DND-41 (cell line): ENCODE measurements around the gene NKTR.
"Not testable (repeated sequence)": the region's sequence is repeated elsewhere in the genome, so short reads cannot be mapped to it uniquely, and the experiment has no call there.

Experiments used
- ATAC-seq: fragments of 200-7000 bp; cut with Tn5 transposase; 3 replicates; pipeline ENCODE4 v1.9.1; 2021; ENCODE audit warnings: low read depth; ENCODE audit not compliant: insufficient read depth
- DNase-seq: peaks from one replicate; pipeline ENCODE4 v3.0.0-alpha.2; 2020
- H2AFZ ChIP-seq: 2 replicates; pipeline ENCODE4 v1.6.0; 2012; ENCODE audit warnings: low read depth, low read length
- H3K27ac ChIP-seq: 2 replicates; pipeline ENCODE4 v1.5.1; 2012; ENCODE audit warnings: low read length, inconsistent platforms
- H3K27me3 ChIP-seq: fragments of 200-600 bp; sonication (generic); 2 replicates; pipeline ENCODE4 v1.6.0; 2012; ENCODE audit warnings: low read length, mild to moderate bottlenecking, inconsistent platforms; ENCODE audit not compliant: insufficient read depth, poor library complexity
- H3K36me3 ChIP-seq: 2 replicates; pipeline ENCODE4 v1.5.1; 2012; ENCODE audit warnings: low read length, inconsistent platforms; ENCODE audit not compliant: insufficient read depth
- H3K4me1 ChIP-seq: 2 replicates; pipeline ENCODE4 v1.5.1; 2012; ENCODE audit warnings: mild to moderate bottlenecking, low read length; ENCODE audit not compliant: insufficient read depth
- H3K4me2 ChIP-seq: 2 replicates; pipeline ENCODE4 v1.6.0; 2012; ENCODE audit warnings: mild to moderate bottlenecking, moderate library complexity, low read length, inconsistent platforms; ENCODE audit not compliant: insufficient read depth
- H3K4me3 ChIP-seq, 2 experiments: fragments of 200-600 bp in 1 of 2; shearing (Covaris generic) in 1 of 2; 2 replicates each; pipeline ENCODE4 v1.5.1; 2012 to 2016; ENCODE audit warnings: inconsistent platforms in 2 of 2, low read length in 2 of 2, mild to moderate bottlenecking in 2 of 2, low read depth in 1 of 2, moderate library complexity in 1 of 2
- H3K79me2 ChIP-seq: 2 replicates; pipeline ENCODE4 v1.6.0; 2012; ENCODE audit warnings: low read length, inconsistent platforms; ENCODE audit not compliant: insufficient read depth
- H3K9ac ChIP-seq: 2 replicates; pipeline ENCODE4 v1.6.0; 2012; ENCODE audit warnings: low read depth, mild to moderate bottlenecking, inconsistent platforms, low read length, moderate library complexity
- H3K9me3 ChIP-seq: 2 replicates; pipeline ENCODE4 v1.5.1; 2012; ENCODE audit warnings: low read length, moderate library complexity, mild to moderate bottlenecking, inconsistent platforms; ENCODE audit not compliant: insufficient read depth, severe bottlenecking
- H4K20me1 ChIP-seq: 2 replicates; pipeline ENCODE4 v1.6.0; 2012; ENCODE audit warnings: low read length; ENCODE audit not compliant: insufficient read depth
- EZH2 ChIP-seq: IDR thresholded peaks from 3 replicates; pipeline ENCODE4 v1.6.1; 2012; ENCODE audit warnings: borderline replicate concordance, low read depth, mild to moderate bottlenecking, moderate library complexity, low read length, inconsistent platforms; ENCODE audit not compliant: severe bottlenecking
- TF ChIP-seq, protein P1 (sequence below): IDR thresholded peaks from 2 replicates; pipeline ENCODE4 v1.5.1; 2012; ENCODE audit warnings: borderline replicate concordance, low read length, moderate library complexity, mild to moderate bottlenecking; ENCODE audit not compliant: poor library complexity, severe bottlenecking; ENCODE audit errors: extremely low read depth

NKTR gene

DNA sequence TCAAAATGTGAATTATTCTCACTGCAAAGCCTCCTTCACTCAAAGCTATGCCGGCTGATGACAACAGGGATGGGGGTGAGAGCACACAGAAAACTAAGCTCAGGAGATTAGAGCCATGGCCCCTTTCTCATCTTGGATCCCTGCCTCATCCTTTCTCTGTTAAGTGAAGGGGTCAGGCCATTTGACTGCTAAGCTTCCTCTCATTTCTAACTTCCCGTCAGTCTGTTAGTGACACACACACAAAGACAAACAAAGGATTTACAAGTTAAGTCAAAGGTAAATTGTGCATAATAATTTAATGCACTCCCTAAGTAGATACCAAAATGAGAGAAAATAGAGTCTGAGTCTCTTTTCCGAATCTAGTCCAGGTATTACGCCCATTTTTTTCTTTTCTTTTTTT lies 8.7 kb upstream of the NKTR start:
- peak overlapping the region; percentile 60 for H3K9ac ChIP-seq
- TF ChIP-seq, protein P1, sequence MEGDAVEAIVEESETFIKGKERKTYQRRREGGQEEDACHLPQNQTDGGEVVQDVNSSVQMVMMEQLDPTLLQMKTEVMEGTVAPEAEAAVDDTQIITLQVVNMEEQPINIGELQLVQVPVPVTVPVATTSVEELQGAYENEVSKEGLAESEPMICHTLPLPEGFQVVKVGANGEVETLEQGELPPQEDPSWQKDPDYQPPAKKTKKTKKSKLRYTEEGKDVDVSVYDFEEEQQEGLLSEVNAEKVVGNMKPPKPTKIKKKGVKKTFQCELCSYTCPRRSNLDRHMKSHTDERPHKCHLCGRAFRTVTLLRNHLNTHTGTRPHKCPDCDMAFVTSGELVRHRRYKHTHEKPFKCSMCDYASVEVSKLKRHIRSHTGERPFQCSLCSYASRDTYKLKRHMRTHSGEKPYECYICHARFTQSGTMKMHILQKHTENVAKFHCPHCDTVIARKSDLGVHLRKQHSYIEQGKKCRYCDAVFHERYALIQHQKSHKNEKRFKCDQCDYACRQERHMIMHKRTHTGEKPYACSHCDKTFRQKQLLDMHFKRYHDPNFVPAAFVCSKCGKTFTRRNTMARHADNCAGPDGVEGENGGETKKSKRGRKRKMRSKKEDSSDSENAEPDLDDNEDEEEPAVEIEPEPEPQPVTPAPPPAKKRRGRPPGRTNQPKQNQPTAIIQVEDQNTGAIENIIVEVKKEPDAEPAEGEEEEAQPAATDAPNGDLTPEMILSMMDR, result no peak
- TF ChIP-seq EZH2, result no peak
- no peaks in the 10 kb centered on the region for H3K9me3 ChIP-seq
- H3K27ac ChIP-seq, result peak overlapping the region; percentile 51
- peaks cover 42% of the 10 kb centered on the region for H3K79me2 ChIP-seq
- peaks cover 6% of the 10 kb centered on the region for H4K20me1 ChIP-seq
- ATAC-seq (no peak), DNase-seq (no peak)
- H2AFZ ChIP-seq, result no peak overlapping the region
- H3K4me1 ChIP-seq, result peaks cover 40% of the 10 kb centered on the region
- peak overlapping the region; percentile 82 for H3K4me2 ChIP-seq
- no peaks in the 10 kb centered on the region for H3K27me3 ChIP-seq
- peaks cover 47% of the 10 kb centered on the region for H3K36me3 ChIP-seq
- H3K4me3 ChIP-seq, result peak overlapping the region; percentile 30 to 62

DNA sequence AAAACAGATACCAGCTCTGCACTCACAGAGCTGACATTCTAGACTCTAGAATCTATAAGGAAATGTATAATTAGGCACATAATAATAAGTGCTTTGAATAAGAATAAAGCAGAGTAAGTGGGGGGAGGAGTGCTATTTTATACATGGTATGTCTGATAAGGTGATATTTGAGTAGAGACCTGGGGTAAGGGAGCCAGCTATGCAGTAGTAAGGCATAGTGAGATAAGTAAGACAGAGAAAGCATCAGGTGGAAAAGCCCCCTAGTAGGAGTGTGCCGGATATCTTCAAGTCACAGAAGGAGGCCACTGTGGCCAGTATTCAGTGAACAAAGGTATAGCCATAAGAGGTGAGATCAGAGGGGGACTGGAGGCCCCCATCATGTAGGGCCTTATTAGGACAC lies 6.9 kb upstream of the NKTR start:
- Histone ChIP-seq H3K36me3 (peaks cover 47% of the 10 kb centered on the region), H3K4me2 (peak overlapping the region; percentile 15; the same call in 1 of the 2 replicates), H3K79me2 (peaks cover 42% of the 10 kb centered on the region)

DNA sequence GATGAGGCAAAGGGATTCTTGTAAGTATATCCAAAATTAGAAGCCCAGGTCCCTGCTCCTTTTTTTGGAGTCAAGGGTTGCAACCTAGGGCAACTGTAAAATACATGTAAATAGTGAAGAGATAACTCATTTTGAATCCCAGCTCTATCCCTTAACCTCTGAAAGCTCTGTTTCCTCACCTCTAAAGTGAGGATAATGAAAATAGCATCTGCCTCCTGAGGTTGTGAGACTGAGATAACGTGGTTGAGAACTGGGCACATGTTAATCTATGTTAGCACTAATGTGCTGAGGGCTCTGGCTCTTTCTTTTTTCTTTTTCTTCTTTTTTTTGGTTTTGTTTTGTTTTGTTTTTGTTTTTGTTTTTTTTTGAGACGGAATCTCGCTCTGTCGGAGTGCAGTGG lies 4.8 kb upstream of the NKTR start:
- H3K4me3 ChIP-seq, result no peak overlapping the region
- H3K9me3 ChIP-seq, result no peaks in the 10 kb centered on the region
- ATAC-seq (no peak), DNase-seq (no peak)
- H4K20me1 ChIP-seq, result peaks cover 6% of the 10 kb centered on the region
- H3K36me3 ChIP-seq, result peaks cover 47% of the 10 kb centered on the region
- H3K4me2 ChIP-seq, result no peak overlapping the region
- H3K27me3 ChIP-seq, result no peaks in the 10 kb centered on the region
- no peak overlapping the region for H2AFZ ChIP-seq
- no peak overlapping the region for H3K27ac ChIP-seq
- no peak for TF ChIP-seq EZH2
- TF ChIP-seq, protein P1, result no peak
- H3K79me2 ChIP-seq, result peaks cover 46% of the 10 kb centered on the region
- no peak overlapping the region for H3K9ac ChIP-seq
- H3K4me1 ChIP-seq, result peaks cover 36% of the 10 kb centered on the region

More for the DNA sequence above, 6.9 kb upstream of the NKTR start:
- no peak overlapping the region for H3K4me3 ChIP-seq
- H3K9me3 ChIP-seq, result no peaks in the 10 kb centered on the region
- no peak overlapping the region for H3K9ac ChIP-seq
- DNase-seq, result no peak
- no peak overlapping the region for H3K27ac ChIP-seq
- peaks cover 6% of the 10 kb centered on the region for H4K20me1 ChIP-seq
- no peak overlapping the region for H2AFZ ChIP-seq
- no peak for ATAC-seq
- no peaks in the 10 kb centered on the region for H3K27me3 ChIP-seq
- no peak for TF ChIP-seq EZH2
- TF ChIP-seq, protein P1, result no peak
- H3K4me1 ChIP-seq, result peaks cover 40% of the 10 kb centered on the region

DNA sequence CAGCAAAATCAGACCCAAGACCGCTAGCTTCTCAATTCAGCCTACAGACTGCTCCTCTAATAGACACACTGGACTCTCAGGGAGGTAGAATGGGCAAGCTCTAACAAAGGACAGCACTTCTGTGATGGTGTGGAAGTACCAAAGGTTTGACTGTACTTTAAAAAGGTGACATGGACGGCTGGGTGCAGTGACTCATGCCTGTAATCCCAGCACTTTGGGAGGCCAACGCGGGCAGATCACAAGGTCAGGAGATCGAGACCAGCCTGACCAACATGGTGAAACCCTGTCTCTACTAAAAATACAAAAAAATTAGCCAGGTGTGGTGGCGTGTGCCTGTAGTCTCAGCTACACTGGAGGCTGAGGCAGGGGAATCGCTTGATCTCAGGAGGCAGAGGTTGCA lies 3.4 kb upstream of the NKTR start:
- not testable (repeated sequence) for H3K9ac ChIP-seq, H3K4me2 ChIP-seq, H3K27ac ChIP-seq, H3K4me3 ChIP-seq, H3K27me3 ChIP-seq, DNase-seq, H2AFZ ChIP-seq, H4K20me1 ChIP-seq, ATAC-seq, H3K9me3 ChIP-seq
- peaks cover 35% of the 10 kb centered on the region for H3K4me1 ChIP-seq
- H3K79me2 ChIP-seq, result peaks cover 47% of the 10 kb centered on the region
- peaks cover 39% of the 10 kb centered on the region for H3K36me3 ChIP-seq
